ENCODE data around the gene TBK1. TPM values are rescaled to one million over a fixed set of nuclear protein-coding genes. Genes with fewer than 3 reads are reported as not detected.
A peak's percentile ranks its signal among the peaks of the same experiment; 100 is the strongest.

TBK1 gene
- total RNA-seq = 34.8 and 36.2 TPM in 2 replicates

DNA sequence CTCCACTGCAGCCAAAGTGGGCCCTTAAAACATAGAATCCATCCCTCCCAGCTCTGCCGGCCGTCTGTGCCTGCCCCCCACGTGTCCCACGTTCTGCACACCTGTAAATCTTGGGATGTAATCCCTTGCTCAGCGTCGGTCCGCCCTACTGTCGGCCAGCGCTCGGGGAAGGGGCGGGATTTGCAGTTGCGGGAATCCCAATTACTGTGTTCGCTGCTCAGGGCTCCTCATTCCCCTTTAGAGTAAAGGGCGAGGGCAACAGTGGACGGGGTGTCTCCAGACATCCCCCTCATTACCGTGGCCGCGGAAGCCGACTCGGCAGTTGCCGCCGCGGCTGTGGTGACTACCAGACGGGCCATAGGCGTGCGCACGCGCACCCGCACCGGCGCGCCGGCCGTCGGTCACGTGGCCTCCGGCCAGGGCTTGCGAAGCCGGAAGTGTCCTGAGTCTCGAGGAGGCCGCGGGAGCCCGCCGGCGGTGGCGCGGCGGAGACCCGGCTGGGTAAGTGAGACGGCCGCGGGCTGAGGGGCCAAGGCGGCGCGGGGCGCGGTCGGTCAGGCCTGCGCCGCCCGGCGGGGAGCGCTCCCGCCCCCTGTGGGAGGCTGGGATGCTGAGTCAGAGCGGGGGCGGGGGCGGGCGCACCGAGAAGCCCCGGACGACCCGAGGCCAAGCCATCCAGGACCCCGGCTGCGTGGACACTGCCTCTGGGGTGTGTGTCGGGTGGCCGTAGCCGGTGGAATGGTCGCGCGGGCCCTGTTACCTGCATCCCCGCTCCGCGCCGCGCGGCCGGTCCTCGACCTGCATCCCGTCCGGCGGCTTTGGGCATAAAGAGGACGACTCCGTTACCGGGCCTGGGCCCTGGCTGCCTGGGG, at the start of gene TBK1:
TSS of gene TBK1 (plus strand) at position 434 of the 872 bp plus-strand sequence. CDS start 3,751 bp downstream, outside the sequence.
- peak within 1 kb of the TSS; percentile 94 for H2AFZ ChIP-seq (ENCODE audit: low read length)
- H3K4me2 ChIP-seq (ENCODE audit: insufficient read depth, low read length) = peak within 1 kb of the TSS; percentile 84
- H3K27ac ChIP-seq (ENCODE audit: low read depth, low read length) = peak within 1 kb of the TSS; percentile 99
- H3K27me3 ChIP-seq (ENCODE audit: insufficient read depth, low read length) = no peaks in the 10 kb centered on the region
- peaks cover 38% of the 10 kb centered on the region for H3K79me2 ChIP-seq (ENCODE audit: insufficient read depth, low read length)
- H3K36me3 ChIP-seq (ENCODE audit: insufficient read depth, low read length) = peaks cover 23% of the 10 kb centered on the region
- no peak for TF ChIP-seq CTCF (IDR thresholded peaks at IDR 0.05; ENCODE audit: extremely low read depth, low read depth, low read length)
- H4K20me1 ChIP-seq (ENCODE audit: insufficient read depth, low read length) = peaks cover 3% of the 10 kb centered on the region
- H3K4me3 ChIP-seq (ENCODE audit: insufficient read depth, low read length) = peak within 1 kb of the TSS; percentile 95
- no peaks in the 10 kb centered on the region for H3K9me3 ChIP-seq (ENCODE audit: low read depth, low read length)
- peak; percentile 96 for DNase-seq (ENCODE audit: insufficient read length, low spot score, missing footprints)
- H3K4me1 ChIP-seq (ENCODE audit: insufficient read depth, low read length) = peaks cover 24% of the 10 kb centered on the region

DNA sequence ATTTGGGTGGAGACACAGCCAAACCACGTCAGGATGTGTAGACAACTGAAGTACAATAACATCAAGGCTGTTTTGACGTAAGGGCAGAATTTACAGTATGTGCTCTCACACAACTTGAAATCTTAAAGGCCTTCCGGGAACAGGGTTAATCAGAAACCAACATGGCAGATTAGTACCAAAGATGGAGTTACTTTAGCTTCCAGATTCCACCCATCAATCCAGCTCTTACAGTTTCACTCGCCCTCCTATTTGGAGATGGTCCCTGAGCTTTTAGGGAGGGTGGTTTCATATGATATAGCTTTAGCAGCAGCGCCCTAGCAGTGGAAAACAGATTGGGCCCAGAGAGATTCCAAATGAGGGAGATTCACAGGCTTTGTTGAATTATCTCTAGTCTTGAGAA, 49.7 kb upstream of the TBK1 start:
- peaks cover 4% of the 10 kb centered on the region for H3K36me3 ChIP-seq (ENCODE audit: insufficient read depth, low read length)
- peaks cover 25% of the 10 kb centered on the region for H3K79me2 ChIP-seq (ENCODE audit: insufficient read depth, low read length)
- H3K4me1 ChIP-seq (ENCODE audit: insufficient read depth, low read length) = peaks cover 10% of the 10 kb centered on the region
- no peaks in the 10 kb centered on the region for H3K9me3 ChIP-seq (ENCODE audit: low read depth, low read length)
- no peak overlapping the region for H3K27ac ChIP-seq (ENCODE audit: low read depth, low read length)
- no peak for TF ChIP-seq CTCF (IDR thresholded peaks at IDR 0.05; ENCODE audit: extremely low read depth, low read depth, low read length)
- no peaks in the 10 kb centered on the region for H3K27me3 ChIP-seq (ENCODE audit: insufficient read depth, low read length)
- H4K20me1 ChIP-seq (ENCODE audit: insufficient read depth, low read length) = no peaks in the 10 kb centered on the region
- DNase-seq (ENCODE audit: insufficient read length, low spot score, missing footprints) = no peak
- no peak overlapping the region for H3K4me2 ChIP-seq (ENCODE audit: insufficient read depth, low read length)
- H3K4me3 ChIP-seq (ENCODE audit: insufficient read depth, low read length) = no peak overlapping the region
- no peak overlapping the region for H2AFZ ChIP-seq (ENCODE audit: low read length)

DNA sequence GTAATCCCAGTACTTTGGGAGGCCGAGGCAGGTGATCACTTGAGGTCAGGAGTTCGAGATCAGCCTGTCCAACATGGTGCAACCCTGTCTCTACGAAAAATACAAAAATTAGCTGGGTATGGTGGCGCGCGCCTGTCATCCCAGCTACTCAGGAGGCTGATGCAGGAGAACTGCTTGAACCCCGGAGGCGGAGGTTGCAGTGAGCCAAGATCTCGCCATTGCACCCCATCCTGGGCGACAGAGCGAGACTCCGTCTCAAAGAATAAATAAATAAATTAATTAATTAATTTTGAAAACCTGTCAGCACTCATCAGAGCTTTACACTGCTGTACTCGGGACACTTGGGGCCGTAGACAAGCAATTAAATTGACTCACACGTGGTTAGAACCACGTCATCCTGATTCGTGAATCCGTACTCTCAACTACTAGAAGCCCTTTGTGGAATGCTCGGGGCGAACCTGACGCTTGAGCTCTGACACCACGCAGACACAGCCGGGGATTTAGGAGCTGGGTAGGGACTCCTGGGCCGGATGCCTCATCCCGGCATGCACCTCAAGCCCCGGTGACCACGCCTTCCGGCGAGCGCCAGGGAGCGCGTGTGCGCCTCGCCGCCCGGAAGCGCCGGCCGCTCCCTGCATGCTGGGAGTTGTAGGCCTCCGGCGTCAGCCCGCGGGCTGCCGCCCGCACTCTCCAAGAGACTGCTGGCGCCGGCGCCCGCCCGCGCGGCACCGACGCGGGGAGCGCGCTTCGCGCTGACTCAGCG, 48.0 kb upstream of the TBK1 start, which contains the start of gene XPOT:
TSS of gene XPOT (plus strand) at position 686 of the 763 bp plus-strand sequence. CDS start 5,644 bp downstream, outside the sequence.
- peak within 1 kb of the TSS; percentile 93 for H2AFZ ChIP-seq (ENCODE audit: low read length)
- H3K9me3 ChIP-seq (ENCODE audit: low read depth, low read length) = no peaks in the 10 kb centered on the region
- peak within 1 kb of the TSS; percentile 96 for H3K4me3 ChIP-seq (ENCODE audit: insufficient read depth, low read length)
- peaks cover 13% of the 10 kb centered on the region for H4K20me1 ChIP-seq (ENCODE audit: insufficient read depth, low read length)
- TF ChIP-seq CTCF (IDR thresholded peaks at IDR 0.05; ENCODE audit: extremely low read depth, low read depth, low read length) = no peak
- peak; percentile 98 for DNase-seq (ENCODE audit: insufficient read length, low spot score, missing footprints)
- peaks cover 4% of the 10 kb centered on the region for H3K36me3 ChIP-seq (ENCODE audit: insufficient read depth, low read length)
- peak within 1 kb of the TSS; percentile 90 for H3K27ac ChIP-seq (ENCODE audit: low read depth, low read length)
- peaks cover 42% of the 10 kb centered on the region for H3K79me2 ChIP-seq (ENCODE audit: insufficient read depth, low read length)
- peak within 1 kb of the TSS; percentile 89 for H3K4me2 ChIP-seq (ENCODE audit: insufficient read depth, low read length)
- peaks cover 25% of the 10 kb centered on the region for H3K4me1 ChIP-seq (ENCODE audit: insufficient read depth, low read length)
- H3K27me3 ChIP-seq (ENCODE audit: insufficient read depth, low read length) = no peaks in the 10 kb centered on the region

Data from osteoblast (primary cell).